ENCODE data around the gene LUZP2. TPM values are rescaled to one million over a fixed set of nuclear protein-coding genes. Genes with fewer than 3 reads are reported as not detected.

The LUZP2 gene
- total and polyA plus RNA-seq, 2 donors (not counting 1 experiment from before 2014, with no cell fraction given) = not detected

- no peak overlapping the region for H3K4me2 ChIP-seq (replicated peaks; ENCODE audit: low read depth, low read length, poor library complexity, severe bottlenecking)
- H3K4me1 ChIP-seq (ENCODE audit: control insufficient read depth in 2 of 2, insufficient read depth in 2 of 2, low read length in 2 of 2) = no peaks in the 10 kb centered on the region
- H3K79me2 ChIP-seq (ENCODE audit: control insufficient read depth, insufficient read depth, low read length) = no peaks in the 10 kb centered on the region
- no peaks in the 10 kb centered on the region for H3K9me3 ChIP-seq (ENCODE audit: control extremely low read depth in 1 of 3, control insufficient read depth in 2 of 3, insufficient read depth in 1 of 3, low read length in 2 of 3)
- ATAC-seq (ENCODE audit: low read depth) (no peak), DNase-seq (no peak)
- H2AFZ ChIP-seq (ENCODE audit: insufficient read depth, low read depth, low read length, poor library complexity, severe bottlenecking) = no peak overlapping the region
- no peak overlapping the region for H3K9ac ChIP-seq (ENCODE audit: low read length)
- no peaks in the 10 kb centered on the region for H4K20me1 ChIP-seq (ENCODE audit: control insufficient read depth, insufficient read depth, low read length, poor library complexity, severe bottlenecking)
- no peak overlapping the region for H3K4me3 ChIP-seq (ENCODE audit: control extremely low read depth in 1 of 5, extremely low read depth in 1 of 5, insufficient read depth in 1 of 5, low read depth in 2 of 5, low read length in 4 of 5)
- Mint-ChIP-seq H3K9me3 (ENCODE audit: insufficient read depth) (no peaks in the 10 kb centered on the region), H3K27ac (no peak overlapping the region), H3K4me1 (no peaks in the 10 kb centered on the region), H3K27me3 (no peaks in the 10 kb centered on the region), H3K4me3 (no peak overlapping the region)
- no peaks in the 10 kb centered on the region for H3K36me3 ChIP-seq (replicated peaks in 1 of 2; ENCODE audit: control extremely low read depth in 1 of 2, control insufficient read depth in 1 of 2, extremely low read depth in 1 of 2, insufficient read depth in 2 of 2, low read length in 1 of 2)
- TF ChIP-seq EZH2 (IDR thresholded peaks at IDR 0.05; ENCODE audit: borderline replicate concordance, insufficient read depth, low read depth, low read length, poor library complexity, severe bottlenecking) (no peak), CTCF (IDR thresholded peaks at IDR 0.05) (no peak)
- ChIA-PET POLR2A (no interaction called here), CTCF (no interaction called here)
- no peak overlapping the region for H3K27ac ChIP-seq (ENCODE audit: low read length in 2 of 2)
- no CpG with 5 or more reads among the region's 3 CpGs for WGBS (ENCODE audit: insufficient coverage)
- intact Hi-C loops (cut with micrococcal nuclease) = no loop called here
- no peaks in the 10 kb centered on the region for H3K27me3 ChIP-seq (replicated peaks in 1 of 4; ENCODE audit: control extremely low read depth in 1 of 4, control insufficient read depth in 3 of 4, insufficient read depth in 4 of 4, low read length in 3 of 4)
These were observed 34.7 kb downstream of the LUZP2 start for GRCh38 chr11:24531528-24531927.

GRCh38 chr11:24543771-24544170, 46.9 kb downstream of the LUZP2 start:
- Histone ChIP-seq H3K4me2 (replicated peaks; ENCODE audit: low read depth, low read length, poor library complexity, severe bottlenecking) (no peak overlapping the region), H3K79me2 (ENCODE audit: control insufficient read depth, insufficient read depth, low read length) (no peaks in the 10 kb centered on the region), H3K4me1 (ENCODE audit: control insufficient read depth in 2 of 2, insufficient read depth in 2 of 2, low read length in 2 of 2) (no peaks in the 10 kb centered on the region), H4K20me1 (ENCODE audit: control insufficient read depth, insufficient read depth, low read length, poor library complexity, severe bottlenecking) (no peaks in the 10 kb centered on the region), H2AFZ (ENCODE audit: insufficient read depth, low read depth, low read length, poor library complexity, severe bottlenecking) (no peak overlapping the region), H3K9ac (ENCODE audit: low read length) (no peak overlapping the region), H3K4me3 (ENCODE audit: control extremely low read depth in 1 of 5, extremely low read depth in 1 of 5, insufficient read depth in 1 of 5, low read depth in 2 of 5, low read length in 4 of 5) (no peak overlapping the region), H3K9me3 (ENCODE audit: control extremely low read depth in 1 of 3, control insufficient read depth in 2 of 3, insufficient read depth in 1 of 3, low read length in 2 of 3) (no peaks in the 10 kb centered on the region), H3K27ac (ENCODE audit: low read length in 2 of 2) (no peak overlapping the region), H3K27me3 (replicated peaks in 1 of 4; ENCODE audit: control extremely low read depth in 1 of 4, control insufficient read depth in 3 of 4, insufficient read depth in 4 of 4, low read length in 3 of 4) (no peaks in the 10 kb centered on the region), H3K36me3 (replicated peaks in 1 of 2; ENCODE audit: control extremely low read depth in 1 of 2, control insufficient read depth in 1 of 2, extremely low read depth in 1 of 2, insufficient read depth in 2 of 2, low read length in 1 of 2) (no peaks in the 10 kb centered on the region)
- no peak for TF ChIP-seq CTCF (IDR thresholded peaks at IDR 0.05)
- Mint-ChIP-seq H3K4me1 (no peaks in the 10 kb centered on the region), H3K27ac (no peak overlapping the region), H3K9me3 (ENCODE audit: insufficient read depth) (peaks cover 6% of the 10 kb centered on the region), H3K4me3 (no peak overlapping the region), H3K27me3 (no peaks in the 10 kb centered on the region)
- no peak for DNase-seq
- intact Hi-C loops (cut with micrococcal nuclease) = no loop called here
- ATAC-seq (ENCODE audit: low read depth) = no peak
- ChIA-PET CTCF (no interaction called here), POLR2A (no interaction called here)
- WGBS (ENCODE audit: insufficient coverage) = 100% methylated on average over 1 of the region's 3 CpGs
